IPS DF 4.7 (cell line): ENCODE measurements around the gene SPECC1L.

Experiments
- DNase-seq: peaks from one replicate; pipeline ENCODE4 v3.0.0-alpha.2; 2013; ENCODE audit warnings: low spot score; ENCODE audit errors: extremely low read depth

The SPECC1L gene

GRCh38 chr22:24467340-24467739, 196.7 kb downstream of the SPECC1L start:
- DNase-seq: no peak
